Smooth muscle cell (in vitro differentiated cells): ENCODE measurements around the gene SMR3A. TPM values are rescaled to one million over a fixed set of nuclear protein-coding genes. Genes with fewer than 3 reads are reported as not detected.

Experiments
- DNase-seq: peaks from one replicate; lab custom pipeline; 2025; ENCODE audit not compliant: unreplicated experiment; lab: John Stamatoyannopoulos, UW
- H2AFZ ChIP-seq: fragments of 200-600 bp; sonication (generic); 2 replicates; pipeline ENCODE4 v1.6.0; 2016; ENCODE audit warnings: antibody characterized with exemption, low read depth, mild to moderate bottlenecking
- H3F3A ChIP-seq: fragments of 200-600 bp; sonication (generic); 2 replicates; pipeline ENCODE4 v1.6.0; 2017; ENCODE audit warnings: antibody characterized with exemption, low read depth
- H3K27ac ChIP-seq: fragments of 200-600 bp; sonication (generic); 2 replicates; pipeline ENCODE4 v1.5.1; 2016; ENCODE audit warnings: low read depth, mild to moderate bottlenecking
- H3K27me3 ChIP-seq: fragments of 200-600 bp; sonication (generic); 2 replicates; pipeline ENCODE4 v1.6.1; 2016; ENCODE audit warnings: low read depth, mild to moderate bottlenecking
- H3K36me3 ChIP-seq: fragments of 200-600 bp; sonication (generic); 2 replicates; pipeline ENCODE4 v1.5.1; 2016; ENCODE audit warnings: low read depth
- H3K4me1 ChIP-seq: fragments of 200-600 bp; sonication (generic); 2 replicates; pipeline ENCODE4 v1.5.1; 2016; ENCODE audit warnings: low read depth
- H3K4me2 ChIP-seq: fragments of 200-600 bp; sonication (generic); 2 replicates; pipeline ENCODE4 v1.6.0; 2016; ENCODE audit warnings: mild to moderate bottlenecking
- H3K4me3 ChIP-seq: fragments of 200-600 bp; sonication (generic); 2 replicates; pipeline ENCODE4 v1.5.1; 2016; ENCODE audit warnings: mild to moderate bottlenecking
- H3K79me2 ChIP-seq: fragments of 200-600 bp; sonication (generic); 2 replicates; pipeline ENCODE4 v1.6.0; 2016; ENCODE audit warnings: low read depth, mild to moderate bottlenecking
- H3K9ac ChIP-seq: fragments of 200-600 bp; sonication (generic); 2 replicates; pipeline ENCODE4 v1.6.0; 2016; ENCODE audit warnings: low read depth
- H3K9me3 ChIP-seq: fragments of 200-600 bp; sonication (generic); replicated peaks from 2 replicates; pipeline ENCODE4 v1.5.1; 2016; ENCODE audit warnings: low read depth
- H4K20me1 ChIP-seq: fragments of 200-600 bp; sonication (generic); 2 replicates; pipeline ENCODE4 v1.6.0; 2016; ENCODE audit warnings: low read depth
- WGBS: methylation state at CpG from one replicate; pipeline ENCODE4 v1.1.7; 2016; ENCODE audit warnings: low lambda C conversion rate; 5-methylcytosine and 5-hydroxymethylcytosine counted together
- polyA plus RNA-seq: library from polyadenylated mRNA; unstranded; fragments of >200 nt; fragmentation: Nextera tagmentation; extraction: Ambion mirVana; gene quantifications from 2 replicates; pipeline ENCODE4 v1.2.1, GENCODE V29; 2016
- total RNA-seq: library from RNA; depleted of rRNA; stranded (reverse); fragments of >200 nt; gene quantifications from 2 replicates; pipeline ENCODE4 v1.2.3, GENCODE V29; 2014
- TF ChIP-seq, protein P1 (sequence below): fragments of 200-600 bp; sonication (generic); IDR thresholded peaks from 2 replicates; pipeline ENCODE4 v1.5.1; 2017; ENCODE audit warnings: borderline replicate concordance, mild to moderate bottlenecking, antibody characterized with exemption; ENCODE audit not compliant: insufficient read depth, poor library complexity, severe bottlenecking

Gene SMR3A
- total and polyA plus RNA-seq, 2 experiments from 2014 or later = not detected

DNA sequence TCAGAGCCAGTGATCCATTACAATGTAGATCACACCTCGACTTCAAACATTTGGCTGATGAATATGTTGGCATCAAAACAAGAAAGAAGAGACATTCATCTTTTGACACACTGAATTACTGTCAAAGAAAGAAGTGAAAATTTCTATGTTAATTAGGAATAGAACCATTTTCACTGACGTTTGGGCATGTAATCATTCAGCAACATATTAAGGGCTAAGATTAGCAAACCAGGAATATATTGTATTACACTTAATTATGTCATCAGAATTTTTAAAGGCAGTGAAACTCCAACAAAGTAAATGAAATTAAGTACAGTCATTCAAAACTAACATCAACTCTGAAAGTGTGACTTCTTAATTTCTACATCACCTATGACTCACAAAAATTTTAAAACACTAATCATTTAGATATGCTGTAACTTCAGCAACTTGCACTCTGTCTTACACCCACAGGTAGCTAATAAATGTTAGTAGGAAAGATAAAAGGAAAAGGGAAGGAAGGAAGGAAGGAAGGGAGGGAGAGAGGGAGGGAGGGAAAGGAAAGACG lies 1.4 kb upstream of the SMR3A start:
- 68% methylated on average over 3 of the region's 3 CpGs for WGBS
- DNase-seq = no peak
- no peaks in the 10 kb centered on the region for H3K27me3 ChIP-seq
- H3F3A ChIP-seq = no peaks in the 10 kb centered on the region
- H3K9me3 ChIP-seq = no peaks in the 10 kb centered on the region
- no peak overlapping the region for H3K27ac ChIP-seq
- H3K9ac ChIP-seq = no peak overlapping the region
- no peak overlapping the region for H3K4me2 ChIP-seq
- H3K4me1 ChIP-seq = no peaks in the 10 kb centered on the region
- TF ChIP-seq, protein P1, sequence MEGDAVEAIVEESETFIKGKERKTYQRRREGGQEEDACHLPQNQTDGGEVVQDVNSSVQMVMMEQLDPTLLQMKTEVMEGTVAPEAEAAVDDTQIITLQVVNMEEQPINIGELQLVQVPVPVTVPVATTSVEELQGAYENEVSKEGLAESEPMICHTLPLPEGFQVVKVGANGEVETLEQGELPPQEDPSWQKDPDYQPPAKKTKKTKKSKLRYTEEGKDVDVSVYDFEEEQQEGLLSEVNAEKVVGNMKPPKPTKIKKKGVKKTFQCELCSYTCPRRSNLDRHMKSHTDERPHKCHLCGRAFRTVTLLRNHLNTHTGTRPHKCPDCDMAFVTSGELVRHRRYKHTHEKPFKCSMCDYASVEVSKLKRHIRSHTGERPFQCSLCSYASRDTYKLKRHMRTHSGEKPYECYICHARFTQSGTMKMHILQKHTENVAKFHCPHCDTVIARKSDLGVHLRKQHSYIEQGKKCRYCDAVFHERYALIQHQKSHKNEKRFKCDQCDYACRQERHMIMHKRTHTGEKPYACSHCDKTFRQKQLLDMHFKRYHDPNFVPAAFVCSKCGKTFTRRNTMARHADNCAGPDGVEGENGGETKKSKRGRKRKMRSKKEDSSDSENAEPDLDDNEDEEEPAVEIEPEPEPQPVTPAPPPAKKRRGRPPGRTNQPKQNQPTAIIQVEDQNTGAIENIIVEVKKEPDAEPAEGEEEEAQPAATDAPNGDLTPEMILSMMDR = no peak
- no peak overlapping the region for H2AFZ ChIP-seq
- no peaks in the 10 kb centered on the region for H3K36me3 ChIP-seq
- H3K79me2 ChIP-seq = no peaks in the 10 kb centered on the region
- H4K20me1 ChIP-seq = no peaks in the 10 kb centered on the region
- no peak overlapping the region for H3K4me3 ChIP-seq

DNA sequence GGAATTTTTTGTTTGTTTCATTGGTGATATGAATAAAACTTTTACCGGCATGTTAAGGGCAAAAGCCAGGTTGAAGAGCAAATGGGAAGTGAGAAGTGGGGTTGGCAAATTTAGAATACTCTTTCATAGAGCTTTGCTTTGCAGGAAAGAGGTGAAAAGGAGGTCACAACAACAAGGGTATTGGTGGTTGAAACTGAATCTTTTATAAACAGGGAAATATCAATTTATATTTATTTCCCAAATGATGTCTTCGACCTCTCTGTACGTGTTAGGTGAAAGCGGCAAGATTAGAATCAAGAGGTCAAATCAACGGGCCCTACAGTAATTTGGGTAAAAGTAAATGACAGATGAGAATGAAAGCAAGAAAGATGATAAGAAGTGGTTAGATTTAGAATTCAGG lies 3.4 kb downstream of the SMR3A start:
- Histone ChIP-seq H3K9ac (no peak overlapping the region), H3K27me3 (no peaks in the 10 kb centered on the region), H3K9me3 (no peaks in the 10 kb centered on the region), H3K27ac (no peak overlapping the region), H3F3A (no peaks in the 10 kb centered on the region), H3K4me1 (no peaks in the 10 kb centered on the region), H3K79me2 (no peaks in the 10 kb centered on the region), H3K4me3 (no peak overlapping the region), H4K20me1 (no peaks in the 10 kb centered on the region), H3K36me3 (no peaks in the 10 kb centered on the region), H3K4me2 (no peak overlapping the region), H2AFZ (no peak overlapping the region)
- TF ChIP-seq, protein P1 = no peak
- no peak for DNase-seq
- WGBS = 92% methylated on average over 5 of the region's 5 CpGs

DNA sequence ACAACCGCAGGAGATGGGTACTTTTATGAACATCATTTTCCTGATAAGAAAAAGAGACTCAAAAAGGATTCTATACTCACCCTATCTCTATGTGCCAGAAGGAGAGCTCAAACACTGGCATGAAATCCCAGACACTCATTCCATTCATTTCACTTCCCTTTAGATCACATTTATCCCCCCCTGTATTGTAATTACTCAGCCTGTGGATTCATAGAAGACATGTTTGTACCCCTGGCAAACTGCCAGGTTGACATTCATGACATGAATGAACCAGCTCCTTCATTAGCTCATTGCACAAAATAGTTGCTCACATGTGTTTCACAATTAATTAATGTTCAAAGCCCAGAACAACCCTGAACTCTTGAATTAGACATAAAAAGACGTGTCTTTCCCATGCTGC lies 4.9 kb downstream of the SMR3A start:
- H3K36me3 ChIP-seq = no peaks in the 10 kb centered on the region
- no peaks in the 10 kb centered on the region for H3F3A ChIP-seq
- H3K27me3 ChIP-seq = no peaks in the 10 kb centered on the region
- H3K4me1 ChIP-seq = no peaks in the 10 kb centered on the region
- no peaks in the 10 kb centered on the region for H3K9me3 ChIP-seq
- no peak overlapping the region for H3K27ac ChIP-seq
- H4K20me1 ChIP-seq = no peaks in the 10 kb centered on the region
- no peak overlapping the region for H3K4me2 ChIP-seq
- DNase-seq = no peak
- no peak overlapping the region for H3K4me3 ChIP-seq
- H3K79me2 ChIP-seq = no peaks in the 10 kb centered on the region
- TF ChIP-seq, protein P1 = no peak
- no peak overlapping the region for H2AFZ ChIP-seq
- 86% methylated on average over 2 of the region's 2 CpGs for WGBS
- H3K9ac ChIP-seq = no peak overlapping the region

DNA sequence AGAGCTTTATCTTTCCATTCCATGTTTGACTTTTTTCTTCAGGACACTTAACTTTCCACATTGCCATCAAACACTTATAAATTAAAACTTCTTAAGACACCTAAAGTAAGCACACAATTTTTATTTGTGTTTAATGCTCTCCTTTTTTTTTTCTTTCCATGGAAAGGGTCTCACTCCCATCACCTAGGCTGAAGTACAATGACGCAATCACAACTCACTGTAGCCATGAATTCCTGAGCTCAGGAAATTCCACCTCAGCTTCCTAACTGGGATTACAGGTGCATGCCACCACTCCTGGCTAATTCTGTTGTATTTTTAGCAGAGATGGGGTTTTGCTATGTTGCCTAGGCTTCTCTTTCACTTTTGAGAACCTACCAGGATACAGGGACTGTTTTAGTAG lies 7.3 kb downstream of the SMR3A start:
- Histone ChIP-seq H3K4me2 (no peak overlapping the region), H4K20me1 (no peaks in the 10 kb centered on the region), H2AFZ (no peak overlapping the region), H3K36me3 (no peaks in the 10 kb centered on the region), H3K79me2 (no peaks in the 10 kb centered on the region), H3K4me1 (no peaks in the 10 kb centered on the region), H3F3A (no peaks in the 10 kb centered on the region), H3K27ac (no peak overlapping the region), H3K9ac (no peak overlapping the region), H3K9me3 (no peaks in the 10 kb centered on the region), H3K4me3 (no peak overlapping the region), H3K27me3 (no peaks in the 10 kb centered on the region)
- TF ChIP-seq, protein P1 = no peak
- no peak for DNase-seq
- 93% methylated on average over 1 of the region's 1 CpG for WGBS
